Measurements from ENCODE around the gene AK8. TPM values are rescaled to one million over a fixed set of nuclear protein-coding genes. Genes with fewer than 3 reads are reported as not detected.

AK8 gene
- total and polyA plus RNA-seq, 3 donors from 2014 or later, result 15.0 to 54.8 (median 15.1) TPM

DNA sequence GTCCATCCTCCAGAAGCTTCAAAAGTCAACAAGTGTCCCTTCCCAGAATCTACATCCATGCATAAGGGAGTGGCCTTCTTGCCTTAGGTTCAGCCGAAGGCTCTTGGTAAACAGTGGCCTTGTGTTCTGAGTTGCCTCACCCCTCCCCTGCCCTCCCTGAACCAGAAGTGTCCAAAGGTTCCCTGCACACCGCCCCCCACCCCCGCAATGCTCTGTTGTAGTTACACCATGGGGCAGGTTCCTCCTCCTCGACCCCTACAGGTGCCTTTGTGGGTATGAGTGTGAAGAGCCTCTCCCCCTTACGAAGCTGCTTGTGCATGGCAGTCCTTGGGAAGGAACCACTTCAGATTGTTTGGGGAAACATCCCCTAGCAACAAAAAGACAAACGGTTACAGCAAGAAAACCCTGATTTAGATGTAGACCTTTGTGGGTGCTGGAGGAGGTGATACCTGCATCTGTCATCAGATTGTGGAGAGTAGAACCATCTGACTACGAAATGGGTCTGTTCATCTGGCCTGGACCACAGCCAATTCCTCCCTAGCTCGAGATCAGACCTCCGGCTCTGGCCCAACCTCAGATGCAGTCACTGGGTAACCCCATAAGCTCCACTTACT, 7.7 kb upstream of the AK8 start:
- intact Hi-C loops (cut with DNase I; ENCODE audit: low total_unique reads), result no loop called here
- H3K4me3 ChIP-seq, result no peak overlapping the region
- H3K9me3 ChIP-seq, result no peaks in the 10 kb centered on the region
- TF ChIP-seq POLR2A (IDR thresholded peaks at IDR 0.05), result no peak
- TF ChIP-seq, protein P1, sequence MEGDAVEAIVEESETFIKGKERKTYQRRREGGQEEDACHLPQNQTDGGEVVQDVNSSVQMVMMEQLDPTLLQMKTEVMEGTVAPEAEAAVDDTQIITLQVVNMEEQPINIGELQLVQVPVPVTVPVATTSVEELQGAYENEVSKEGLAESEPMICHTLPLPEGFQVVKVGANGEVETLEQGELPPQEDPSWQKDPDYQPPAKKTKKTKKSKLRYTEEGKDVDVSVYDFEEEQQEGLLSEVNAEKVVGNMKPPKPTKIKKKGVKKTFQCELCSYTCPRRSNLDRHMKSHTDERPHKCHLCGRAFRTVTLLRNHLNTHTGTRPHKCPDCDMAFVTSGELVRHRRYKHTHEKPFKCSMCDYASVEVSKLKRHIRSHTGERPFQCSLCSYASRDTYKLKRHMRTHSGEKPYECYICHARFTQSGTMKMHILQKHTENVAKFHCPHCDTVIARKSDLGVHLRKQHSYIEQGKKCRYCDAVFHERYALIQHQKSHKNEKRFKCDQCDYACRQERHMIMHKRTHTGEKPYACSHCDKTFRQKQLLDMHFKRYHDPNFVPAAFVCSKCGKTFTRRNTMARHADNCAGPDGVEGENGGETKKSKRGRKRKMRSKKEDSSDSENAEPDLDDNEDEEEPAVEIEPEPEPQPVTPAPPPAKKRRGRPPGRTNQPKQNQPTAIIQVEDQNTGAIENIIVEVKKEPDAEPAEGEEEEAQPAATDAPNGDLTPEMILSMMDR (IDR thresholded peaks at IDR 0.05), result no peak
- no peaks in the 10 kb centered on the region for H3K36me3 ChIP-seq (ENCODE audit: low read depth, missing control alignments)
- WGBS, 2 donors, result 75 to 78% methylated on average over 9 of the region's 9 CpGs
- H3K27me3 ChIP-seq, result no peaks in the 10 kb centered on the region
- no peak for DNase-seq
- H3K27ac ChIP-seq, result no peak overlapping the region
- no peaks in the 10 kb centered on the region for H3K4me1 ChIP-seq

DNA sequence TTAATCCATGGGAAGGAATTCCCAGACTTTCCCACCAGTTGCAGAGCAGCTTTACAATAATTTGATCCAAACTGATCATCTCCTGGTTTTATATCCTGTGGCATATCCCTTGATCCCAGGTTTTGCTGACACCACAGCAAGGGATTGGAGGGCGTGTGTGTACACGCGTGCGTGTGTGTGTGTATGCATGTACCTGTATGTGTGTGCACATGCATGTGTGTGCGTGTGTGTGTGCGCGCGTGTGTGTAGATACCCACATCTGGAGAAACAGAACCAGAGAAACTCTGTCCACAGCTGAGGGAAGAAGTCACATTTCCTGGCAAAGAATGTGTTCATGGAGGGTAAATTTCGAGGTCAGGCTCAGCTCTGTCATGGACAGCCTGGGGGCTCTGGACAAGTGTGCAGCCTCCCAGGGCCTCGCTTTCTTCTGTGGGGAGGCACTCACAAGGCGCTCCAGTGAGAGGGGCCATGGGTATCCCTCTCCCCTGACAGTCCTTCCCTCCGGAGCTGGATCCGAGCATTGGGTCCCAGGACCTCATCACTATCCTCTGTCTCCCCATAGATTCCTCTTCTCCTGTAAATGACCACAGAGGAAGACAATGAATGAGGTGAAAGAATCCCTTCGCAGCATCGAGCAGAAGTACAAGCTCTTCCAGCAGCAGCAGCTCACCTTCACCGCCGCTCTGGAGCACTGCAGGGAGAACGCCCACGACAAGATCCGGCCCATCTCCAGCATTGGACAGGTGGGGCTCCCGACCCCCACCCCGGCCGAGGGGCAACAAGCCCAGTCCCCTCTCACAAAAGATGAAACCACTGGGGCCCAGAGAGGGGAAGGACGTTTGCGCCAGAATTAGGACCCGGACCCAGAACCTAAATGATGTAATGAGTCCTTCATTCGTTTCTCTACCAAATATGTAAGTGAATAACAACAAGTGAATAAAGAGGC, 5.5 kb upstream of the AK8 start:
- TF ChIP-seq POLR2A (IDR thresholded peaks at IDR 0.05), result no peak
- TF ChIP-seq, protein P1 (IDR thresholded peaks at IDR 0.05), result no peak
- 93 to 95% methylated on average over 27 of the region's 27 CpGs for WGBS, 2 donors
- intact Hi-C loops (cut with DNase I; ENCODE audit: low total_unique reads), result no loop called here
- no peaks in the 10 kb centered on the region for H3K4me1 ChIP-seq
- DNase-seq, result no peak
- no peak overlapping the region for H3K27ac ChIP-seq
- H3K4me3 ChIP-seq, result no peak overlapping the region
- no peaks in the 10 kb centered on the region for H3K9me3 ChIP-seq
- no peaks in the 10 kb centered on the region for H3K36me3 ChIP-seq (ENCODE audit: low read depth, missing control alignments)
- H3K27me3 ChIP-seq, result no peaks in the 10 kb centered on the region

DNA sequence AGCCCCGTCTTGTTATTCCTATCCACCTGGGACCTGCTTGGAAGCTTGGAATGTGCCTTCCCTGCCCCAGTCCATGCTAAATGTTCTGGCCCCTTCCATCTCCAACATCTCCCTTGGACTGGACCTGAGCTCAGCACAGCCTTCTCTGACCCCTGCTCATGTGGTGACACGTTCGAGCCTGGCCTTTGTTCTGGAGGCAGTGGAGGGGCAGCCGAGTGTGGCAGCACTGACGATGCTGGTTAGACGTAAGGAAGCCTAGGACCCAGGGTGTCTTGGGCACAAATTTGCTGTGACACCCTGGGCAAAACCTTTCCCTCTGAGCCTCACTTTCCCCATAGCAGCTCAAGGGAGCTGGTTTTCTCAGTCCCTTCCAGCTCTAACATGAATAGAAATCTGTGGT, 4.5 kb upstream of the AK8 start:
- 88 to 98% methylated on average over 4 to 6 of the region's 6 CpGs for WGBS, 2 donors
- Histone ChIP-seq H3K9me3 (no peaks in the 10 kb centered on the region), H3K36me3 (ENCODE audit: low read depth, missing control alignments) (no peaks in the 10 kb centered on the region), H3K4me1 (peaks cover 3% of the 10 kb centered on the region), H3K4me3 (no peak overlapping the region), H3K27me3 (no peaks in the 10 kb centered on the region), H3K27ac (no peak overlapping the region)
- intact Hi-C loops (cut with DNase I; ENCODE audit: low total_unique reads), result no loop called here
- no peak for TF ChIP-seq POLR2A (IDR thresholded peaks at IDR 0.05)
- TF ChIP-seq, protein P1 (IDR thresholded peaks at IDR 0.05), result no peak
- DNase-seq, result no peak

- 87 to 89% methylated on average over 5 to 6 of the region's 6 CpGs for WGBS, 2 donors
- intact Hi-C loops (cut with DNase I; ENCODE audit: low total_unique reads), result no loop called here
These were observed 3.7 kb upstream of the AK8 start for GRCh38 chr9:132881826-132882225.

More at GRCh38 chr9:132881826-132882225, 3.7 kb upstream of the AK8 start:
- no peak overlapping the region for H3K27ac ChIP-seq
- no peaks in the 10 kb centered on the region for H3K9me3 ChIP-seq
- H3K36me3 ChIP-seq (ENCODE audit: low read depth, missing control alignments), result no peaks in the 10 kb centered on the region
- H3K4me3 ChIP-seq, result no peak overlapping the region
- no peak for DNase-seq
- peaks cover 3% of the 10 kb centered on the region for H3K4me1 ChIP-seq
- H3K27me3 ChIP-seq, result no peaks in the 10 kb centered on the region
- TF ChIP-seq, protein P1 (IDR thresholded peaks at IDR 0.05), result no peak
- TF ChIP-seq POLR2A (IDR thresholded peaks at IDR 0.05), result no peak
